SK-N-MC (cell line): ENCODE results near the gene IGIP.

ENCODE experiments used
- EZH2 ChIP-seq: fragments of 200-600 bp; sonication (generic); IDR thresholded peaks from one replicate; pipeline ENCODE4 v1.6.1; 2017; ENCODE audit warnings: antibody characterized with exemption
- POLR2AphosphoS5 ChIP-seq: IDR thresholded peaks from 2 replicates; pipeline ENCODE4 v1.6.1; 2012; ENCODE audit warnings: mild to moderate bottlenecking, low read depth, low read length, borderline replicate concordance

DNA sequence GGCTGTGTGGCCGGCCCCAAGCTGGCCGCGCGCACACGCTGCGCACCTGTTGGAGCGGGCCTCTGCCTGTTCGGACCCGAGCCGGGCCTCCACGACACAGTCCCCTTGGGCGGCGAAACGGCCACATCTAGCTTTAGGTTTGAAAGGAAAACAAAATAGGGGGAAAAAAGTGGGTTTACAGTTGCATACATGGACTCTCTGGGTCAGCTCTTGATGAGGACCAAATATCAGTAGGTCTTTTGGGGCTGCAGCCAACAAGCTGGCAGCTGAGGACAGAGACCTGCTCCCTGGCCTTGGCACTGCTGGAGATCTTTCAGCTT, 20.7 kb downstream of the IGIP start:
- TF ChIP-seq EZH2 (no peak), POLR2AphosphoS5 (no peak)
